HG03280 (cell line): Measurements from ENCODE around the gene CLSTN2.

Experiments
- ATAC-seq: cut with Tn5 transposase; IDR thresholded peaks from one replicate; pipeline ENCODE4 v1.9.1; 2021; ENCODE audit warnings: mild to moderate bottlenecking, moderate library complexity; ENCODE audit not compliant: unreplicated experiment

Gene CLSTN2

GRCh38 chr3:140617135-140617534 is 682.1 kb downstream of the CLSTN2 start:
- no peak for ATAC-seq

DNA sequence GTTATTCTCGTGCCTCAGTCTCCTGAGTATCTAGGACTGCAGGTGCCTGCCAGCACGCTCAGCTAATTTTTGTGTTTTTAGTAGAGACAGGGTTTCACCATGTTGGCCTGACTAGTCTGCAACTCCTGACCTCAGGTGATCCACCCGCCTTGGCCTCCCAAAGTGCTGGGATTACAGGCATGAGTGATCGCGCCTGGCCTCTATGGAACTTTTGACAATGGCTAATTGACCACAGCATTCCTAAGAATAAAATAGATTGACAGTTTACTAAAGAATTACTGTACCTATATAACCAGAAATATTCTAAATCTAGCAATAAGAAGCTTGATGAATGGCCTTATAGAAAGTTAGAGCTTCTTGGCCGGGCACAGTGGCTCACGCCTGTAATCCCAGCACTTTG is 691.9 kb downstream of the CLSTN2 start:
- no peak for ATAC-seq
